H9 (cell line): Measurements from ENCODE around the gene PPP1R3C. TPM values are rescaled to one million over a fixed set of nuclear protein-coding genes. Genes with fewer than 3 reads are reported as not detected.

Experiments used
- DNase-seq: peaks from one replicate; pipeline ENCODE4 v3.0.0-alpha.2; 2017
- H2AFZ ChIP-seq: one replicate; pipeline ENCODE4 v1.6.1; 2013; ENCODE audit warnings: mild to moderate bottlenecking, low read length, control low read depth, moderate library complexity
- H2AK5ac ChIP-seq: 2 replicates; pipeline ENCODE4 v1.6.1; 2013; ENCODE audit warnings: low read length, control low read depth, mixed read lengths; ENCODE audit not compliant: insufficient read length
- H2BK120ac ChIP-seq: one replicate; pipeline ENCODE4 v1.6.1; 2013; ENCODE audit warnings: low read depth, mild to moderate bottlenecking, low read length, control low read depth, inconsistent platforms; ENCODE audit not compliant: poor library complexity, severe bottlenecking
- H2BK12ac ChIP-seq: 2 replicates; pipeline ENCODE4 v1.6.1; 2013; ENCODE audit warnings: low read length, control low read depth, mixed read lengths, low read depth; ENCODE audit not compliant: insufficient read length
- H2BK15ac ChIP-seq: 2 replicates; pipeline ENCODE4 v1.6.1; 2013; ENCODE audit warnings: low read depth, low read length, control low read depth
- H2BK20ac ChIP-seq: one replicate; pipeline ENCODE4 v1.6.1; 2013; ENCODE audit warnings: low read depth, mild to moderate bottlenecking, low read length, control low read depth, inconsistent platforms; ENCODE audit not compliant: poor library complexity, severe bottlenecking
- H2BK5ac ChIP-seq: 2 replicates; pipeline ENCODE4 v1.6.1; 2013; ENCODE audit warnings: low read length, control low read depth, mixed read lengths; ENCODE audit not compliant: insufficient read length
- H3K14ac ChIP-seq: 2 replicates; pipeline ENCODE4 v1.6.1; 2013; ENCODE audit warnings: low read length, control low read depth; ENCODE audit not compliant: insufficient read depth
- H3K18ac ChIP-seq: 2 replicates; pipeline ENCODE4 v1.6.1; 2013; ENCODE audit warnings: low read depth, mild to moderate bottlenecking, mixed read lengths, low read length, control low read depth; ENCODE audit not compliant: insufficient read length
- H3K23ac ChIP-seq: 2 replicates; pipeline ENCODE4 v1.6.1; 2013; ENCODE audit warnings: low read length, control low read depth, mixed read lengths, low read depth; ENCODE audit not compliant: insufficient read length
- H3K23me2 ChIP-seq: 2 replicates; pipeline ENCODE4 v1.6.1; 2013; ENCODE audit warnings: low read depth, mild to moderate bottlenecking, mixed read lengths, low read length, control low read depth; ENCODE audit not compliant: insufficient read length, poor library complexity, severe bottlenecking
- H3K27ac ChIP-seq: 2 replicates; pipeline ENCODE4 v1.5.1; 2013; ENCODE audit warnings: low read length, control low read depth, mixed read lengths, low read depth; ENCODE audit not compliant: insufficient read length
- H3K27me3 ChIP-seq: 2 replicates; pipeline ENCODE4 v1.6.1; 2013; ENCODE audit warnings: low read length, control low read depth, inconsistent platforms; ENCODE audit not compliant: insufficient read depth
- H3K4ac ChIP-seq: 2 replicates; pipeline ENCODE4 v1.6.1; 2013; ENCODE audit warnings: low read depth, mild to moderate bottlenecking, control low read depth, inconsistent platforms, low read length, moderate library complexity
- H3K4me1 ChIP-seq: 2 replicates; pipeline ENCODE4 v1.6.1; 2013; ENCODE audit warnings: low read length, control low read depth, inconsistent platforms; ENCODE audit not compliant: insufficient read depth
- H3K4me2 ChIP-seq: 2 replicates; pipeline ENCODE4 v1.6.1; 2013; ENCODE audit warnings: low read length, control low read depth, mixed read lengths; ENCODE audit not compliant: insufficient read length, insufficient read depth
- H3K56ac ChIP-seq: 2 replicates; pipeline ENCODE4 v1.6.1; 2013; ENCODE audit warnings: low read depth, mild to moderate bottlenecking, mixed read lengths, low read length, control low read depth; ENCODE audit not compliant: insufficient read length
- H3K79me1 ChIP-seq: 2 replicates; pipeline ENCODE4 v1.6.1; 2013; ENCODE audit warnings: low read depth, mild to moderate bottlenecking, moderate library complexity, low read length, control low read depth, inconsistent platforms; ENCODE audit not compliant: insufficient read depth, poor library complexity, severe bottlenecking
- H3K79me2 ChIP-seq: 2 replicates; pipeline ENCODE4 v1.6.1; 2013; ENCODE audit warnings: low read length, control low read depth, inconsistent platforms; ENCODE audit not compliant: insufficient read depth
- H3K9ac ChIP-seq: 2 replicates; pipeline ENCODE4 v1.6.1; 2013; ENCODE audit warnings: low read length, control low read depth, mixed read lengths; ENCODE audit not compliant: insufficient read length; ENCODE audit errors: extremely low read depth
- H3K9me3 ChIP-seq: one replicate; pipeline ENCODE4 v1.6.1; 2013; ENCODE audit warnings: low read depth, low read length, inconsistent platforms; ENCODE audit not compliant: control insufficient read depth
- H3T11ph ChIP-seq: one replicate; pipeline ENCODE4 v1.6.1; 2013; ENCODE audit warnings: mild to moderate bottlenecking, low read length, control low read depth, inconsistent platforms
- H4K20me1 ChIP-seq: one replicate; pipeline ENCODE4 v1.6.1; 2013; ENCODE audit not compliant: control insufficient read depth, insufficient read length, insufficient read depth
- H4K5ac ChIP-seq: 2 replicates; pipeline ENCODE4 v1.6.1; 2013; ENCODE audit warnings: low read depth, mild to moderate bottlenecking, mixed read lengths, low read length, control low read depth; ENCODE audit not compliant: insufficient read length
- H4K8ac ChIP-seq: replicated peaks from 2 replicates; pipeline ENCODE4 v1.6.1; 2013; ENCODE audit warnings: low read length, control low read depth, mixed read lengths, low read depth; ENCODE audit not compliant: insufficient read length
- H4K91ac ChIP-seq: 2 replicates; pipeline ENCODE4 v1.6.1; 2013; ENCODE audit warnings: low read depth, mild to moderate bottlenecking, moderate library complexity, mixed read lengths, low read length, control low read depth; ENCODE audit not compliant: insufficient read length
- H3K27ac Mint-ChIP-seq, 3 experiments: 2 replicates in 2 of 3; 3 replicates in 1 of 3; pipeline ENCODE4 v1.8.0; 2020 to 2021; ENCODE audit warnings: mixed read lengths in 3 of 3, mild to moderate bottlenecking in 1 of 3, moderate library complexity in 1 of 3
- H3K27me3 Mint-ChIP-seq: 2 replicates; pipeline ENCODE4 v1.8.0; 2021; ENCODE audit warnings: low read depth, mild to moderate bottlenecking, moderate library complexity, mixed read lengths
- H3K36me3 Mint-ChIP-seq, 3 experiments: 2 replicates in 2 of 3; 3 replicates in 1 of 3; pipeline ENCODE4 v1.8.0; 2020 to 2021; ENCODE audit warnings: low read depth in 3 of 3, mixed read lengths in 3 of 3; ENCODE audit not compliant: insufficient read depth in 1 of 3
- H3K4me1 Mint-ChIP-seq, 2 experiments: 2 replicates each; pipeline ENCODE4 v1.8.0; 2020; ENCODE audit warnings: mixed read lengths in 2 of 2
- H3K4me3 Mint-ChIP-seq, 2 experiments: 2 replicates in 1 of 2; 3 replicates in 1 of 2; pipeline ENCODE4 v1.8.0; 2020 to 2021; ENCODE audit warnings: mild to moderate bottlenecking in 2 of 2, mixed read lengths in 2 of 2, moderate library complexity in 1 of 2
- H3K9me3 Mint-ChIP-seq, 2 experiments: 2 replicates in 1 of 2; 3 replicates in 1 of 2; pipeline ENCODE4 v1.8.0; 2020; ENCODE audit warnings: mild to moderate bottlenecking in 2 of 2, mixed read lengths in 2 of 2, moderate library complexity in 1 of 2
- CTCF ChIP-seq: fragments of 200-600 bp; sonication (generic); conservative IDR thresholded peaks from 3 replicates; pipeline ENCODE4 v1.8.0; 2021; ENCODE audit warnings: antibody characterized with exemption, mild to moderate bottlenecking
- WGBS: extraction: QIAGEN DNeasy Blood & Tissue Kit; methylation state at CpG from one replicate; pipeline ENCODE4 v1.1.7; 2013; ENCODE audit warnings: missing lambda C conversion rate, low lambda C conversion rate, mixed read lengths; ENCODE audit not compliant: insufficient read length; ENCODE audit errors: extremely low coverage; 5-methylcytosine and 5-hydroxymethylcytosine counted together
- total RNA-seq: library from RNA; stranded (reverse); gene quantifications from 2 replicates; pipeline ENCODE4 v1.2.1, GENCODE V29; 2021

PPP1R3C gene
- total RNA-seq, 1 experiment from 2014 or later = 1.2 TPM

DNA sequence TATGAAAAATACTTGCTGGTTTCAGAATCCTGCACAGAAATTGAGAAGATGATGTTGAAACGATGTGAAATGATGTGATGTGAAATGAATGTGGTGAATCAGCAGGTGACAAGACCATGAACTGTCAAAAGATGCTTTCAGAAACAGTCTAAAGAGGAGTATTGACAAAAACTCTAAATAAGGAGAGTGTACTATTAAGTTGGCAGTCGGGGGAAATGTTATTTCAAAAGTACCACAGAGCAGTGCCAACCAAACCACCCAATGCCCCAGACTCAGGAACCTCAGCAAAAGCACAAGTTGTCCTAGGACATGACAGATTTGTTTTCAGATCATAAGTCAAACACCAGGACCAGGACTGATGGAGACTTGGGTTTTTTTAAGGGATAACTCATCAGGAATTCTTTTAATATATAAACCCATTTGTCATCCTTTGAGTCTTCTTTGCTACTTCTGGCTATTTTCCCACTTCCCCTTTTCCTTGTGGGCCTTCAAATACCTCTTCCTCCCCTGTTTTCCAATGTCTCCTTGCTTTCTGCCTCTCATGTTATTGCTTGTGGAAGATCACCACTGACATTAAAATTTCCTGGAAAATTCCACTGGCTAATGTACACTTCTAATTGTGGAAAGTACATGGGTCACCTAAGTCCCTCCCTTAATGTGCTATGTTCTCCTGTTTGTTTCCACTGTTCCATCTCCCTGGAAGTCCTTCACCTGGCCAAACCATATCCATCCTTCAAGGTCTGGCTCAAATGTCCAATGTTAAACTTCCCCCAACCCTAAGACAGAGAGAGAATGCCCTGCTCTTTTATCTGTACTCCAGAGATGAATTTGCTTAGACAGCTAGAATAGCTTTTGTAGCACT, 10.2 kb upstream of the PPP1R3C start:
- H2AFZ ChIP-seq = no peak overlapping the region
- no peak overlapping the region for H3K4me3 Mint-ChIP-seq
- H3K56ac ChIP-seq = no peak overlapping the region

More for the DNA sequence above, 10.2 kb upstream of the PPP1R3C start:
- no peaks in the 10 kb centered on the region for H3K79me2 ChIP-seq
- H3K4me1 ChIP-seq = no peaks in the 10 kb centered on the region
- no peak overlapping the region for H3K9ac ChIP-seq
- Mint-ChIP-seq H3K4me1 (peaks cover 0 to 3% of the 10 kb centered on the region in 2 experiments; a peak in 1 of 4 replicates), H3K27me3 (peaks cover 23% of the 10 kb centered on the region), H3K36me3 (no peaks in the 10 kb centered on the region), H3K9me3 (no peaks in the 10 kb centered on the region), H3K27ac (no peak overlapping the region; a peak in 1 of 7 replicates)
- H4K91ac ChIP-seq = no peak overlapping the region
- H4K20me1 ChIP-seq = no peaks in the 10 kb centered on the region
- H4K5ac ChIP-seq = no peak overlapping the region
- no peak overlapping the region for H3K4me2 ChIP-seq
- no peaks in the 10 kb centered on the region for H3K23me2 ChIP-seq
- H2BK20ac ChIP-seq = no peak overlapping the region
- H2BK5ac ChIP-seq = no peak overlapping the region
- no peaks in the 10 kb centered on the region for H3K27me3 ChIP-seq
- no peak overlapping the region for H3K27ac ChIP-seq
- H2BK12ac ChIP-seq = no peak overlapping the region
- DNase-seq = no peak
- no peak overlapping the region for H2BK15ac ChIP-seq
- H2BK120ac ChIP-seq = no peak overlapping the region
- no peak overlapping the region for H4K8ac ChIP-seq
- no peak overlapping the region for H3K14ac ChIP-seq
- no peaks in the 10 kb centered on the region for H3K9me3 ChIP-seq
- no peak overlapping the region for H2AK5ac ChIP-seq
- H3K79me1 ChIP-seq = no peaks in the 10 kb centered on the region
- H3K23ac ChIP-seq = no peak overlapping the region
- 100% methylated on average over 1 of the region's 2 CpGs for WGBS
- H3K18ac ChIP-seq = no peak overlapping the region
- H3T11ph ChIP-seq = no peak overlapping the region
- no peak for TF ChIP-seq CTCF
- H3K4ac ChIP-seq = no peak overlapping the region
